ENCODE measurements around the gene AGGF1.

Gene AGGF1

DNA sequence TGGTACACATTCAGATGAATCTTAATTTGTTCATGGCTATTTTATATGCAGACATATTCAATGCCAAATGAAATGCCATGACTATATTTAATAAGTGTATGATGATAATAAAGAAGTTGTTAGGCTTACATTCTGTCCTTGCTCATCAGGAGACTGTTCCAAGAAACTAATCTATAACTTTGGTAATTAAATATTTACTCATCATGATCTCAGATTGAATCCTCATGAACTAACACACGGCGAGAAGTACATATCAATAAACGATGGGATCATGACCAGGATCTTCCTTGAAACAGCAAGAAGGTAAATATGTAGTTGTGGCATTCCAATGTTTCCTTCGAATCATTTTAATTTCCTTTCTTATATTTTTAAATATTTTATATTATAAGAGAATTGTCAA lies 12.5 kb upstream of the AGGF1 start:
- no peak for TF ChIP-seq CTCF (IDR thresholded peaks at IDR 0.05)
- Mint-ChIP-seq H3K27ac (no peak overlapping the region), H3K4me3 (no peak overlapping the region), H3K4me1 (no peaks in the 10 kb centered on the region), H3K36me3 (ENCODE audit: low read depth) (peaks cover 6% of the 10 kb centered on the region), H3K9me3 (peaks cover 12% of the 10 kb centered on the region), H3K27me3 (ENCODE audit: low read depth, poor library complexity) (peaks cover 24% of the 10 kb centered on the region)
- no peak for DNase-seq

- no peak for TF ChIP-seq CTCF (IDR thresholded peaks at IDR 0.05)
- H3K36me3 Mint-ChIP-seq (ENCODE audit: low read depth) = peaks cover 7% of the 10 kb centered on the region
- no peak overlapping the region for H3K27ac Mint-ChIP-seq
- H3K27me3 Mint-ChIP-seq (ENCODE audit: low read depth, poor library complexity) = peaks cover 40% of the 10 kb centered on the region
- no peak overlapping the region for H3K4me3 Mint-ChIP-seq
- DNase-seq = no peak
- H3K9me3 Mint-ChIP-seq = peaks cover 24% of the 10 kb centered on the region
- H3K4me1 Mint-ChIP-seq = peaks cover 6% of the 10 kb centered on the region
Measured at GRCh38 chr5:77022511-77023417, 7.4 kb upstream of the AGGF1 start.

DNA sequence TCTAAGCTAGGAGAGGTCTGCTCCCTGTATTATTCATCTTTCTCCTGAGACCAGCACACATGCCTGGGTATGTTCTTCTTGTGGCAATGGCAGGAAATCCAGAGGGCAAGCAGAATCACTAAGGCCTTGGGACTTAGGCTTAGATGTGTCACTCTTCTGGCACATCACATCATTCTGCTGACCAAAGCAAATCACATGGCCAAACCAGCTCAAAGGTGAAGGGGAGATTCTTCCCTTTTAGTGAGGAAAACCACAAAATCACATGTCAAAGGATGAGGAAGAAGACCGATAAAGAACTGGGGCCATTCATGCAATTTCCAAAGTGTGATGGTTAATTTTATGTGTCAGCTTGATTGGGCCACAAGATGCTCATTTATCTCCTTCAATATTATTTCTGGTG lies 5.7 kb upstream of the AGGF1 start:
- no peak overlapping the region for H3K27ac Mint-ChIP-seq
- peaks cover 22% of the 10 kb centered on the region for H3K36me3 Mint-ChIP-seq (ENCODE audit: low read depth)
- H3K4me1 Mint-ChIP-seq = peaks cover 6% of the 10 kb centered on the region
- peaks cover 41% of the 10 kb centered on the region for H3K9me3 Mint-ChIP-seq
- H3K27me3 Mint-ChIP-seq (ENCODE audit: low read depth, poor library complexity) = peaks cover 47% of the 10 kb centered on the region
- no peak overlapping the region for H3K4me3 Mint-ChIP-seq
- TF ChIP-seq CTCF (IDR thresholded peaks at IDR 0.05) = no peak
- DNase-seq = no peak

GRCh38 chr5:77028631-77029375 lies 1.4 kb upstream of the AGGF1 start:
- DNase-seq = no peak
- no peak for TF ChIP-seq CTCF (IDR thresholded peaks at IDR 0.05)
- Mint-ChIP-seq H3K4me3 (peak overlapping the region; percentile 12), H3K9me3 (peaks cover 39% of the 10 kb centered on the region), H3K27me3 (ENCODE audit: low read depth, poor library complexity) (peaks cover 39% of the 10 kb centered on the region), H3K4me1 (peaks cover 24% of the 10 kb centered on the region), H3K27ac (no peak overlapping the region), H3K36me3 (ENCODE audit: low read depth) (peaks cover 25% of the 10 kb centered on the region)

DNA sequence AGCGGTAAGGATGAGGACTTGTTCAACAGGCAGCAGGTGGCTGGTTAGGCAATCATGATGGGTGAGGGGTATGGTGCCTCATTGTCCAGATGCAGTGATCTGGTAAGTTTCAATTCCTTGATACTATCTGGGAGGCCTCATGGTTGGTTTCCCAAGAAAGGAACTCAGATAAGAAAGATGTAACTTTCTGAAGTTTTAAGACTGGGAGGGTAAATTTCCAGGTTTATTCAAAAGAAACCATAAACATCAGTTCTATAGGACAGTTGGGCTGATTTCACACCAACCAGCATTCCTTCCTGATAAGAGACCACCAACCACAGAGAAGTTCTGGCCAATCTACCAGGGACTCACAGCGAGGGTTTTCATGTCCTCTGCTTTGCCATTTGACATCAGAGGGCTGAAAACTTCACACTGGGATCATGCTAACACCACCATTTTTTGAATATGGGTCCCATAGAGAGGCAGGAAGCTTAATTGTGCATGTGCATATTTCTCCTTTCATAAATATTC lies 773 bp upstream of the AGGF1 start:
- DNase-seq = no peak
- peaks cover 37% of the 10 kb centered on the region for H3K27me3 Mint-ChIP-seq (ENCODE audit: low read depth, poor library complexity)
- H3K36me3 Mint-ChIP-seq (ENCODE audit: low read depth) = peaks cover 25% of the 10 kb centered on the region
- peak overlapping the region; percentile 95 for H3K4me3 Mint-ChIP-seq
- peaks cover 39% of the 10 kb centered on the region for H3K9me3 Mint-ChIP-seq
- H3K4me1 Mint-ChIP-seq = peaks cover 24% of the 10 kb centered on the region
- H3K27ac Mint-ChIP-seq = no peak overlapping the region
- TF ChIP-seq CTCF (IDR thresholded peaks at IDR 0.05) = no peak

All from nephron progenitor cell (in vitro differentiated cells).